SK-N-DZ (cell line): ENCODE measurements around the gene ACTL10.

Experiments
- DNase-seq: peaks from one replicate; pipeline ENCODE4 v3.0.0-alpha.2; 2015; ENCODE audit warnings: low spot score

Gene ACTL10

DNA sequence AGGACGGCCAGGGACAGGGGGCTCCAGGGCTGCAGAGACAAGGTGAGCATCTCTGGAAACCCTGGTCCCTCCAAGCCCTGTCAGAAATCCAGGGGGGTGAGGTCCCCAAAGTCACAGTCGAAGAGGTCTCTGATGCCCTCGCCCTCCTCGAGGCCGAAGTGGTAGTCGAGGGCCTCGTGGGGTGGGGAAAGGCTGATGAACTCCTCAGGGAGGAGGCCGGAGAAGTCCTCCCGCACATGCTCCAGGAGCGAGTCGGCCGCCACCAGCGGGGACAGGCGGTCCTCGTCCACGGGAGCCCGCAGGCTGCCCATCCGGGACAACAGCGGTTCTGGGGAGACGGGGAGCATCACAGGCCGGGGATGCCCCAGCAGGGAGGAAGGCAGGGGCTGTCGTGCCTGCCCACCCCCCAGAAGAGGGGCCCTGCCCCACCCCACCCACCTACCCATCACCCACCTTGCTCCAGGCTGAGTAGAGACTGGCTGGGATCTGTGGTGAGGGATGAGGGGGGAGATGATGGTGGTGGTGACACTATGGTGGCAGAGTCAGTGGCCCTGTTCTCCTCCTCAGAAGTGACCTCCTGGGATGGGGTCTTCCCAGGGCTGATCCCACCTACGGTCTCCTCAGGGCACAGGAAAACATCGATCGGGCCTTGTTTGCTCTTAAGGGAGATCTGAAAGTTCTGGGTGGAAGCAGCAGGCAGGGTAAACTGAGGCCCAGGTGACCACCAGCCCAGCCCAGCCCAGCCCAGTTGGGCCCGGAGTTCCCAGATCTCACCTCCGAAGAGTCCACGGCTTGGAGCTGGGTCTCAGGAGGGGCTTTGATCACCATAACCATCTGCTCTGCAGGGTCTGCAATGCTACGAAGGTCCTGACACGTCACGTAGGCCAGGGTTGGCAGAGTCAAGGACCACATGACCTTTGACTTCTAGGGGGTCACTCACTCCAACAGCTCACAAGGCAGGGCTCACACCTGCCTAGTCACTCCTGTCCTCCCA, 10.2 kb downstream of the ACTL10 start:
- no peak for DNase-seq

DNA sequence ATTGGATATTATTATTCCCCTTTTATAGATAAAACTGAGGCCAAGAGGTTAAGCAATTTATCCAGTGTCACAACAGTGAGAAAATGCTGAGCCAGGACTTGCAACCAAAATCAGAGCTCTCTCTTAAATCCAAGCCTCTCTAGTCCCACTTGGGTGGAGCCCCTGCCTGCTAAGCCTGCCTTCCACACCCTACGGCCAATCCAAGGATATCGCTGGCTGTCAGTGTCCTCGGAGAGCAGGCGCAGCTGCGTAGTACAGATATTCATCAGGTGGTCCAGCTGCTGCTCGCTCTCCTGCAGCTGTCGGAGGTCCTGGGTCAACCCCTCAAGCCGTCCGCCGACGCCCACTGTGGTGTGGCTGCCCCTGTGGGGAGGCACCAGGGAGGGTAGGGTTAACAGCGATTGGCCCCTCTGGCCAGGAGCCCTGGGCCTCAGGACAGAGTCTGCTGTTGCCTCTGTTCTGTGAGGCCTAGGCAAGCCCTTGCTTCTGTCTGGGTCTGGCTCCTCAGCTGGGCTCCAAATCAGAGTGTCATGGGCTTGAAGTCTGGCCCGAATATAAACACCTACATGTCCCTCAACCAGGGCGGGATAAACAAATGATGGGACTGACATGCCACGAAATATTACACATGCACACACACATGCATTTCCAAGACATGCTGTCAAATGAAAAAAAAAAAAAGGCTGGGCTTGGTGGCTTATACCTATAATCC, 11.4 kb downstream of the ACTL10 start:
- peak; percentile 70 for DNase-seq

DNA sequence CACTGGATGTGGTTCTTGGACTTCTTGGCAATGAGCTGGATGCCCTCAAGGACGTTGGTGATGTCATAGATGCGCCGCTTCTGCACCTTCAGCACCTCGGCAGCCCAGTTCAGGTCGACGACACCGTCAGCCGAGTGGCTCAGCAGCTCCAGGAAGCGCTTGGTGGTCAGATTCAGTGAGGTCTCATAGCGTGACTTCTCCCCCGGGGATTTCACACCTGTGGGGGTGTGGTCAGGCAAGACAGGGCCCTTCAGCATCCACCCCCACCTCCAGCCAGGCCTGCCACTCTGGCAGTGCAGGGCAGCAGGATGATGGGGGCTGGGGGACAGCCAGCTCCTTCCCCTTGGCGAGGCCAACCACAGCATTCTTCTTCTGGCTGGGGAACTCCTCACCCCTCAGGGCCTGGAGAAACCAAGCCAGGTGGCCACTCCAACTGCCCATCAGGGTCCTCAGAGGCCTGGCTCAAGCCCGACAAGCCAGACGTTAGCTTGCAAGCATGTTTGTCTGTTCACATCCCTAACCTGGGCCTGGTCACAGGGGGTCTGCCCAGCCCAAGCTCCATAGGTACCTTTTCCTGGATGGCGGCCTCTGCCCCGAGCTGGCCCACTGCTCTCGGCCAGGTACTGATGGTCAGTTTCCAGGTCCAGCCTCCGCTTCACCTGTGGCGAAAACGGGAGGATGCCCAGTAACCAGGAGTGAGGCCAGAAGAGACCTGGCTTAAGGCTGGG, 13.2 kb downstream of the ACTL10 start:
- DNase-seq: no peak

DNA sequence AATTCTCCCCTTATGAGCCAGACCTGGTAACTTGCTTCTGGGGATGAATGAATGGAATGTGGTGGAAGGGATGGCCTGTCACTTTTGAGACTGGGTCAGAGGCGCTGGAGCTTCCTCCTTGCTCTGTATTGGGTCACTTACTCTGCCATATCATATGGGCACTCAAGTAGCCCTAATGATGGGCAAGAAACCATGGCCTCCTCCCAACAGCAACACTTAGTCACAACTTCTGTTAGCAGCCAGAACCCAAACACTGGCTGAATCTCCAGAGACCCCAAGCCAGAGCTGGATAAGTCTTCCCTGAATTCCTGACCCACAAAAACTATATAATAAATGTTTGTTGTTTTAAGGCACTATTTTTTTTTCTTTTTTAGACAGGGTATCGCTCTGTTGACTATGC, 13.9 kb downstream of the ACTL10 start:
- DNase-seq: no peak

DNA sequence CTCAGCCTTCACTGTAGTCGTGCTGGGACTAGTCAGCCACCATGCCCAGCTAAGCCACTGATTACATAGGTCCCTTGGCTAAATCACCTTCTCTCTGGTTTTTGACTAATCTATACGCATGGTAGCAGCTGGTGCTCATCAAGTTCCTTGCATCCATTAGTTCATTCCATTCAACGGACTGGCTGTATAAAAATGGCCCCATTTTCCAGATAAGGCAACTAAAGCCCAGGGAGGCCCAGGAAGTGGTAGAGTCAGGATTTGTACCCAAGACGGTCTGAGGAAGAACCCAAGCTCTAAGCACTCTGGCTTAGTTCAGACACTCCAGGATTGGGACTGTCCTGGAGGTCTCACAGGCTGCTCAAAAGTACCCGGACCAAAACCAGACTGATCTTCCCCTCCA, 14.5 kb downstream of the ACTL10 start:
- DNase-seq: no peak

DNA sequence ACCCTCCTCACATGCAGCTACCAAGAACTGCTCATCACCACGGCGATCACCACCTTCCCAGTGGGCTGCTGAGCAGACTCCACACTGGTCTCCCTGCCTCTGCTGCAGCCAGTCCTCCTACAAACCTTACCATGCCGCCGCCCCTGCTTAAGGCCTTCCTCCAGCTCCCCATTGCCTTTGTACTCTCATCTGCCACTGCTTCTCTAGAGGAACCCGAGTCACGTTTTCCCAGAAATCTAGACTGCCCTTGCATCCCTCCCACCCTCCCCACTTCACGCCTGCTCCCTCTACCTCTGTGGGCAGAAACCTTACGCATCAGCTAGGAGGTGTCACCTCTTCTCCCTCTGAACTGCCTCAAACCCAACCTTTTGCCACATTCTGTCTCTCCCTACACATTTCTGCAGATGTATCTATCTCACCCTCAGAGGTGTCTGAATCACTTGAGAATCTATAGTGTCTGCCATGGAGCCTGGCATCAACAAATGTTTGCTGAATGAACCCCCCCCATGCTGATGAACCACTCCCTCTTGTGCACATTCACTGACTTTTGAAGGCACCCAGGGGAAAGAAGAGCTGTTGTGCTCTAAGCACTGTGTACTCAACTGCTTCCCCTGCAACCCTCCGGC, 15.1 kb downstream of the ACTL10 start:
- DNase-seq: no peak

DNA sequence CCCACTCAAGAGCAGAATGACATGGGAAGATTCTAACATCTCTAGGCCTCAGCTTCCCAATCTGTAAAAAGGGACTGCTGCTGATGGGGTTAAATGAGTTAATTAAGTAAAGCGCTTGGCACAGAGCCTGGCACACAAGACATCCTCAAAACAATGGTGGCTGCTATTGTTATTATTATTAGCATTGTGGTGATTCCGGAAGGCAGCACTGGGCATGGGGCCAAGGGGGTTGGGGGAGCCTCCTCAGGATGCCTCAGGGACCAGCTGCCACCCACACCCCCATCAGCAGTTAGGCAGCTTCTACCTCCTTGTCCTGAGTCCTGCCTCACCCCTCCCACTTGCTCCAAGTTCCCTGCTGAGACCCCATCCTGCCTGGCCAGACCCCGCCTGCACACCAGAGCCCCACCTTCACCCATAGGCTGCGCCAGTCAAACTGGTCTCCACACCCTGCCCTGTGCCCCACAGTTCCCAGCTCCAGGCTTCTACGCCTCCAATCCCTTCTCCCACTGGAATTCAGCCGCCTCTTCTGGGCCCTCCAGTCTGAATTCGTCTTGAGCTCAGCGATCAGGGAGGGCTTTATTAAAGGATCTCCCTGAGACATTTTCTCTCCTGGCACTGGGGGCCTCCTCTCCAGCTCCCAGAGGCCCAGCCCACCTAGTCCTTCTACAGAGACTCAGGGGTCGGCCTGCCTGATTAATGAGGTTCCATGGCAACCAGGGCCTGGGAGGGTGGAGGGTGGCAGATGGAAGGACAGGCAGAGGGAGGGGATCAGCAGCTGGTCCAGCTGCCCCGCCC, 18.0 kb downstream of the ACTL10 start:
- peak; percentile 93 for DNase-seq

DNA sequence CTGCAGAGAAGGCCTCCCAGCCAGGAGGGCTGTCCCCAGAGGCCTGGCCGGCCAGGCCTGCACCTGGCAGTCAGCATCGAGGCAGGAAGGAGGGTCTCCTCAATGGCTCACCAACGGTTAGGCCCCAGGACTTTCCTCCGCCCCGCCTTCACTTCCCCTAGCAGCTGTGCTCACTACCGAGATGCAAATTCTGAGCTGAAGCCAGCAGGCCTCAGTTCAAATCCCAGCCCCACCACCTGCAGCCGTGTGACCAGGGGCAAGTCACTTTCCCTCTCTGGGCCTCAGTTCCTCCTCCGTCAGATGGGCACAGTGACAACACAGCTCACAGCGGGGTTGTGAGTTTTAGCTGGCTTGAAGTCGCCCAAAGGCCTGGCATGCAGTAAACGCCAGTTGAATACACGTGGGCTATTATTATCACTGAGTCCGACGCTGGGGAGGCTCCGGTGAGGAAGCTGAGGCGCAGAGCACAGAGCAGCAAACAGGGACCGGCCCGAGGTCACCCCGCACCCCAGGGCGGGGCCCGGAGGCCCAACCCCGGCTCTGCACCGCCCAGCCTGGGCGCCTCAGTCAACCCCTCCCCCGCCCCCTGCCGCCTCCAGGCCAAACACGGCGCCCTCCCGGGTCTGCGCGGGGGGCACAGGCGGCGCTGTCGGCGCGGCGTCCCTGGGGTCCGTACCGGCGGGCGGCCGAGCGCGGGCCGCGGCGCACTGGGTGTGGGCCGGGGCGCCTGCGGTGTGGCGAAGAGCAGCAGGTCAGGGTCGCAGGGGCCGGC, 18.8 kb downstream of the ACTL10 start:
- no peak for DNase-seq

DNA sequence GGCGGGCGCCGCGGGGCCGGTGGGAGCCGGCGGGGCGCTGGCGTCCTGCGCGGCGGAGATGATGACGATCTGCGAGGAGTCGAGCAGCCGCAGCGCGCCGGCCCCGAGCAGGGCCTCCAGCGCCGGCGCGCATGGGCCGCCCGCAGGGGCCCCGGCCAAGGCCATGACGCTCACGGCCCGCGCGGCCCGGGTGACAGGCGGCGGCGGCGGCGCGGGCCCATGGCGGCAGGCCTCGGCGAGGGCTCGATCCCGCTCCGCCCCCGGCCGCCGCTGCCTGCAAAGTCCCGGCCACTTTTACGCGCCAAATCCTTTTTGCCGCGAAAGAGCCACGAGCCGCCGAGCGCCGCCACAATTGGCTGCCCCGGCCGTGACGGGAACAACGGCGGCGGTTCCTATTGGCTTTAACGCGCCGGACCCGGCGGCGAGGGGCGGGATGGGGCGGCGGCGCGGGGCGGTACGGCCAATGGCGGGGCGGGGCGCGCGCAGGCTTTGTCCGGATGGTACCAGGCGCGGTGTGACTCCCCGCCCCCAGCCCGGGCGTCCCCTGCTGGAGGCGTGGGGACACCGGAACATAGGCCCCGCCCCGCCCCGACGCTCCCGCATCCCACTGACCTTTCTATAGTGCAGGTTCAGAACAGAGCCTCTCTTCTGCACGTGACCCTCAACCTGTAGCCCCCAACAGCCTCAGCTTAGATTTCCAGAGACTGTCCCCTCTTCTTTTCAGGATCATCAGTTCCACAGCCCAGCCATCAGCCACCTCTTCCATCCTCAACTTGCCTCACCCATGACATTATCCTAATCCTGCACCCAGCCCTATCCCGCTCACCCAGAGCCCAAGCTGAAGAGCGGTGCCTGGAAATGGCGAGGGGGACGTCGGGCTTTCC, 19.6 kb downstream of the ACTL10 start, which contains the start of gene E2F1:
Gene E2F1 (minus strand): TSS at position 286 of the 884 bp plus-strand sequence. CDS start 121 bp downstream, at position 165.
- DNase-seq: peak; percentile 97

DNA sequence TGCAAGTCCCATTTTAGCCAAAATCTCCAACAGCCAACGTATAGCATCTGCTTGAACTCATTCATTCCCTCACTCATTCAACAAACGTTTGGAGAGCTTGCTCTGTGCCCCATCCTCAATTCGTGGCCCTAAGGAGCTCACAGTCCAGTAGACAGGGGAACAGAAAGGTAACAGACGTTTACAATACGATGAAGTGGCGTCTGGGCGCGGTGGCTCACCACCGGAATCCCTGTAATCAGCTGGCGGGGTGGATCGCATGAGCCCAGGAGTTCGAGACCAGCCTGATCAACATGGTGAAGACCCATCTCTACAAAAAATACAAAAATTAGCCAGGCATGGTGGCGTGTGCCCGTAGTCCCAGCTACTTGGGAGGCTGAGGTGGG, 20.2 kb downstream of the ACTL10 start:
- no peak for DNase-seq

DNA sequence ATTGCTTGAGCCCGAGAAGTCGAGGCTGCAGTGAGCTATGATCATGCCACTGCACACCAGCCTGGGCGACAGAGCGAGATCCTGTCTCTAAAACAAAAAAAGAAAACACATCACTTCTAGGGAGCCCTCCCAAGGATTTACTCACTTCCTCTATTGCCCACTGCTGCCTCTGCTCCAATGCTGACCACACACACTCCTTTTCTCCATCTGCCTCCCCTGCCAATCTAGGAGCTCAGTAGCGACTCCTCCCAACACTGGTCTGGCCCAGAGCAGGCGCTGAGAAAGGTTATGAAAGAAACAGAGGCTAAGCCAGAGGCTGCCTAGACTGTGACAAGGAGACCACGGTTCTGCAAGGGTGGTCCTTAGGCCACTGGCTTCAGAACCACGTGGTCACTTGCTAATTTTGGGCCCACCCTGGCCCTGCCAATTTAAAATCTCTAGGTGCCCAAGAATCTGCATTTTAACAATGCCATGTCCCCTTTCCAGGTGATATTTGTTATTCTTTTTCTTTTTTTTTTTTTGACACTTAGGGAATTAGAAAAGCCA, 20.7 kb downstream of the ACTL10 start:
- peak; percentile 36 for DNase-seq

DNA sequence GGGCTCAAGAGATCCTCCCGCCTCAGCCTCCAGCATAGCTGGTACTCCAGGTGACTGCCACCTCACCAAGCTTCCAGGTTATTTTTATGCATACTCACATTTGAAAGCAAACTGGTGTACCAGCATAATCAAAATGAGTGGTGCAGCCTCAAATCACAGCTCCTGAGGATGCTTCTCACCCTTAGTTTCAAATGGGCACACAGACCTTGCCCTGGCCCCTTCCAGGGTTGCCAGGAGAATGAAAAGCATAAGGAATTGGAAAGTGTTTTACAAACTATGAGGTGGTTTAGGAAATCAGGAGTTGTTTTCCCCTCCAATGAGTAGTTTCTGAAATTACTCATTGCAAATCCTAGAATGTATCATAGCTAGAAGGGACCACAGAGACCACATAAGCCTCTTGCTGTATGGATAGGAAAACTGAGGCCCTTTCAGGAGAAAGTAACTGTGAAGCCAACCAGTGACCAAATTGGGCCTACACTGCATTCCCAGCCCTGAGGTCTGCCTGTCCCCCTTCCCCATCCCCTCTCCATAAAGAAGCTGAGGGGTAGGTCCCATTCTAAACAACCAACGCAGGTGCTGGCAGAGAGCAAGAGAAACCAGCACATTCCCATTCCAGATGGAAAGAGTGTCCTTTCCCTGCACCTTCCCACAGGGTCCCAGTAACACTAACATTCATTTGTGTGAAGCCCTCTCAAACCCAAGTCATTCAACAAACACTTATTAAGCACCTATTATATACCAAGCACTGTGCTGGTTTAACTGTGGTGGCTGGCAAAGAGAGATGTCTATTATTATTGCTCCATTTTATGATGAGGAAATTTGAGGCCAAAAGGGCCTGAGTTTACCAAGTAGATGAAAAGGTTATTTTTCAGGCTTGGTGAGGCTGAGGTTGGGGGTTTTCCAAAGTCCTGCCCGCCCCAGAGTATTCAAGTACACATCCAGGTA, 21.5 kb downstream of the ACTL10 start:
- DNase-seq: no peak

DNA sequence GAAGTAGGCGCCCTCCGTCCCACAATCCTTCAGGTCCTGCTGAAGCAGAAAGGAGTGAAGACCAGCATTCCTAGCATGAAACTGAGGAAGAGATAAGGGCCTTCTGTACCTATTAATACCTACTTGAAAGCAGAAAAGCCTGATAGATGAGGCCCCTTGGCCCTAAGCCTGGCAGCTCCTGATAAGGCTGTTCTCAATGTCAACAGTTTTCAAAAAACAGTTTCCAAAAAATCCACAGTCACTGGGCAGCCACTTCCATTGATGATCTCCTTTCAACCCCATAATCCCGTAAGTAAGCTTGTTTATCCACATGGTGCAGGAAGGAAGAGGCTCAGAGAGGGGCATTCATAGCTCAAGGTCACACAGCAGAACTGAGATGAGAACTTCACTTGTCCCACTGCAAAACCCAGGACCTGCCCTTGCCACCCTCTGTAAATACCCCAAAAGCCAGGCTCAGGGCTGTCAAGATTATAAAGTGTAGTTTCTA, 22.2 kb downstream of the ACTL10 start:
- DNase-seq: no peak

DNA sequence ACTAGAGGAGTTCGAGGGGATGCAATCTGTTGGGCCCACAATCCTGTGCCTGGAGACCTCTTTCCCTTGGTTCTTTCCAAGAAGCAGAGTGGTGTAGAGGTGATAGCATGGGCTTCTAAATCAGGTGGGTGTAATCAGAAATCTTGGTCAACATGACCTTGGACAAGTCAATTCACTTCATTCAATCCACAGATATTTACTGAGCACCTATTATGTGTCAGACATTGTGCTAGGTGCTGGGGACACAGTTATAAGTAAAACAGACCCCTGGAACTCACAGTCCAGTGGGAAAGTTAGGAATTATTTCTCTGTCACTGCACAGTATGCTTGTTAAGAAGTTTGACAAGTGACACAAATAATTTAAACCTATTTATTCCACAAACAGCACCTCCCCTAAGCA, 22.8 kb downstream of the ACTL10 start:
- DNase-seq: no peak

DNA sequence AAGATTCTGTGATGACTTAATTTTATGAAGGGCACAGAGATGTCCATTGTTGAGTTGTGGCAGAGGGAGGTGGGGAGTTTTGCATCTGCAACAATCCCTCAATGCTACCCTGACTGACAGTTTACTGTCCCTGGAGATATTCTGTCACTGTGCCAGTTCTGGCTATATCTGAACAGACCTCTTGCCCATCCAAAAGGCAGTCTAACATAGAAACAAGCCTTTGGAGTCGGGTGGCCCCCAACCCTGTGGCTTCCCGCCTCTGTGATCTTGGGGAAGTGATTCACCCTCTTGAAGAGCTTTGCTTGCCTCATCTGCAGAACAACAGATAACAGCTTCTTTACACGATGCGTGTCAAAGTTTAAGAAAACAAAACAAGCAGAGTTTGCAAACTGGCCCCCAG, 23.2 kb downstream of the ACTL10 start:
- no peak for DNase-seq

DNA sequence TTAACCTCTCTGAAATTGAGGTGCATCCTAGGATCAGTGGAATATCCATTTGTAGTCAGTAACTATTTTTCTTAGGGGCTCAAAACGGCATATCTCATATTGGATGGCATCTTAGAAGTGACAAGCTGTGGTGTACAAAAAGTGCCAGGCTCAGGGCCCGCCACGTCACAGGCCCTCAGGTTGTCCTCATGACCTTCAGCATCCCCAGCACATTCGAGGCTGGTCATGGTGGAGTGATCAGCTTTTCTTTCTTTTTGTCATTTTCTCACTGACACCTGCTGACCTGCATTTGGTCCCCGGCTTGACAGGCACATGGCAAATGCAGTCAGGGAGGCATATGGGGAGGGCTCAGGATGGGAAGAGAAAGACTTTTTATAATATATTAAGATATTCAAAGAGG, 26.5 kb downstream of the ACTL10 start:
- no peak for DNase-seq
